Measurements from ENCODE around the gene CELF1.

Gene CELF1

GRCh38 chr11:47552566-47553405, at the start of gene CELF1:
Gene CELF1, minus strand, starts transcription at chr11:47553132. Its CDS starts 53,609 bp downstream, at chr11:47499523.
- DNase-seq (ENCODE audit: low read depth in 2 of 3, low spot score in 2 of 3): peak; percentile 78 to 87 (median 79)

- DNase-seq (ENCODE audit: low read depth in 2 of 3, low spot score in 2 of 3): no peak
Observed at GRCh38 chr11:47599902-47600301, 47.0 kb upstream of the CELF1 start.

GRCh38 chr11:47595967-47596366, 43.0 kb upstream of the CELF1 start:
- DNase-seq (ENCODE audit: low read depth in 2 of 3, low spot score in 2 of 3): no peak

GRCh38 chr11:47595029-47595428, 42.1 kb upstream of the CELF1 start:
- DNase-seq (ENCODE audit: low read depth in 2 of 3, low spot score in 2 of 3): no peak

GRCh38 chr11:47593934-47594855, 41.3 kb upstream of the CELF1 start, which contains the start of gene C1QTNF4:
Gene C1QTNF4, minus strand, starts transcription at chr11:47594411. Its CDS starts 3,601 bp downstream, at chr11:47590810.
- DNase-seq (ENCODE audit: low read depth in 2 of 3, low spot score in 2 of 3): no peak

- DNase-seq (ENCODE audit: low read depth in 2 of 3, low spot score in 2 of 3): no peak
Observed at GRCh38 chr11:47593492-47593933, 40.6 kb upstream of the CELF1 start.

GRCh38 chr11:47592970-47593369, 40.0 kb upstream of the CELF1 start:
- no peak for DNase-seq (ENCODE audit: low read depth in 2 of 3, low spot score in 2 of 3)

- DNase-seq (ENCODE audit: low read depth in 2 of 3, low spot score in 2 of 3): no peak
Observed at GRCh38 chr11:47592251-47592650, 39.3 kb upstream of the CELF1 start.

GRCh38 chr11:47591764-47592163, 38.8 kb upstream of the CELF1 start:
- DNase-seq (ENCODE audit: low read depth in 2 of 3, low spot score in 2 of 3): no peak

- DNase-seq (ENCODE audit: low read depth in 2 of 3, low spot score in 2 of 3): no peak
Observed at GRCh38 chr11:47589977-47590861, 37.3 kb upstream of the CELF1 start.

GRCh38 chr11:47589584-47589976, 36.6 kb upstream of the CELF1 start:
- DNase-seq (ENCODE audit: low read depth in 2 of 3, low spot score in 2 of 3): no peak

- no peak for DNase-seq (ENCODE audit: low read depth in 2 of 3, low spot score in 2 of 3)
Observed at GRCh38 chr11:47589118-47589517, 36.2 kb upstream of the CELF1 start.

- no peak for DNase-seq (ENCODE audit: low read depth in 2 of 3, low spot score in 2 of 3)
Observed at GRCh38 chr11:47587723-47588326, 34.9 kb upstream of the CELF1 start.

- DNase-seq (ENCODE audit: low read depth in 2 of 3, low spot score in 2 of 3): no peak
Observed at GRCh38 chr11:47587039-47587716, 34.2 kb upstream of the CELF1 start.

- no peak for DNase-seq (ENCODE audit: low read depth in 2 of 3, low spot score in 2 of 3)
Observed at GRCh38 chr11:47586098-47586855, 33.3 kb upstream of the CELF1 start, which contains the start of gene FAM180B. Gene FAM180B, plus strand, starts transcription at chr11:47586678. Its CDS starts 91 bp downstream, at chr11:47586769.

- DNase-seq (ENCODE audit: low read depth in 2 of 3, low spot score in 2 of 3): no peak
Observed at GRCh38 chr11:47583844-47584243, 30.9 kb upstream of the CELF1 start.

GRCh38 chr11:47578524-47579494, 25.9 kb upstream of the CELF1 start, which contains the start of the genes KBTBD4 and NDUFS3:
Gene KBTBD4, minus strand, starts transcription at chr11:47578970. Its CDS starts 19 bp downstream, at chr11:47578951.
Gene NDUFS3, plus strand, starts transcription at chr11:47579074. Its CDS starts 18 bp downstream, at chr11:47579092.
- peak; percentile 76 to 93 (median 93) for DNase-seq (ENCODE audit: low read depth in 2 of 3, low spot score in 2 of 3)

Data from activated CD8-positive, alpha-beta memory T cell treated with anti-CD3 and anti-CD28 coated beads for 48 hours (primary cell).